ENCODE data around the gene APOBEC3C.

DNA sequence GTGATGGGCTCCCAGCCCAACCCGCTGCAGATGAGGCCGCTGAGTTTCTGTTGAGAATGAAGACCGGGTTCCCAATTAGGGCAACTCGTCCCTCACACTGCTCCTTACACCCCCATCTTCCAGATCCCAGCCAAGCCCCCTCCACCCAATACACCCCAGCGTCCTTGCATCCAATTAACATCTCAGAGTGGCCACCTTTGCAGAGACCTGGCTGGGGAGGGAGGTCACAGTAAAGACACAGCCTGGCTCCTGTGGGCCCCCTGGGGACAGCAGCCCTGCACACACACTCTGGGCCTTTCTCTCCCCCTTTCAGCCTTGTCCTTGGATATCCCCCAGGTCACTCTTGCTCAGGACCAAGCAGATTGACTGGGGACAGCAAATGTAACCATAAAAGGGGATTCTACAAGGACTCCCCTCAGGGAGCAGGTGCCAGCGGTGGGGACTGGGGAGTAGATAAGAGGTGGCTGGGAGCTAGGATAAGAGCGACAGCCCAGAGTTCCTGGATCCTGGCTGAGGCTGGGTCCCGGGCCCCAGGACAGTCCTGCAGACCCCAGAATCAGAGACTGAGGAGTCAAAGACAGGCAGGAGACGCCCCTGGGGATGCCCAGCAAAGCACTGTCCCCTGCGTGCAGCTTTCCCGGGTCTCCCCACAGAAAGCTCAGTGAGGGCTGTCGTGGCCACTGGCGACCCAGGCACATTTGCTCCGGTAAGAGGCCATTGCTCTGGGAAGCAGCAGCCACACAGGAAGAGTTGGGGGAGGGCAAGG is 48.3 kb upstream of the APOBEC3C start:
- TF ChIP-seq, protein P1, sequence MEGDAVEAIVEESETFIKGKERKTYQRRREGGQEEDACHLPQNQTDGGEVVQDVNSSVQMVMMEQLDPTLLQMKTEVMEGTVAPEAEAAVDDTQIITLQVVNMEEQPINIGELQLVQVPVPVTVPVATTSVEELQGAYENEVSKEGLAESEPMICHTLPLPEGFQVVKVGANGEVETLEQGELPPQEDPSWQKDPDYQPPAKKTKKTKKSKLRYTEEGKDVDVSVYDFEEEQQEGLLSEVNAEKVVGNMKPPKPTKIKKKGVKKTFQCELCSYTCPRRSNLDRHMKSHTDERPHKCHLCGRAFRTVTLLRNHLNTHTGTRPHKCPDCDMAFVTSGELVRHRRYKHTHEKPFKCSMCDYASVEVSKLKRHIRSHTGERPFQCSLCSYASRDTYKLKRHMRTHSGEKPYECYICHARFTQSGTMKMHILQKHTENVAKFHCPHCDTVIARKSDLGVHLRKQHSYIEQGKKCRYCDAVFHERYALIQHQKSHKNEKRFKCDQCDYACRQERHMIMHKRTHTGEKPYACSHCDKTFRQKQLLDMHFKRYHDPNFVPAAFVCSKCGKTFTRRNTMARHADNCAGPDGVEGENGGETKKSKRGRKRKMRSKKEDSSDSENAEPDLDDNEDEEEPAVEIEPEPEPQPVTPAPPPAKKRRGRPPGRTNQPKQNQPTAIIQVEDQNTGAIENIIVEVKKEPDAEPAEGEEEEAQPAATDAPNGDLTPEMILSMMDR (IDR thresholded peaks at IDR 0.05) = no peak
- no peak for TF ChIP-seq POLR2A (IDR thresholded peaks at IDR 0.05)
- no peak for TF ChIP-seq EP300 (IDR thresholded peaks at IDR 0.05)

All from ovary (tissue), 3 donors.